H1 (cell line): Measurements from ENCODE around the gene ATG16L1. TPM values are rescaled to one million over a fixed set of nuclear protein-coding genes. Genes with fewer than 3 reads are reported as not detected.

Experiments used
- CTCF ChIA-PET: fragments of 300-600 bp; sonication (Branson Sonifier 250); formaldehyde crosslinking; loops from one replicate; lab custom pipeline; 2021; ENCODE audit not compliant: partially characterized antibody; lab: Charles Lee
- POLR2A ChIA-PET: fragments of 300-600 bp; sonication (Branson Sonifier 250); formaldehyde crosslinking; loops from one replicate; lab custom pipeline; 2021; ENCODE audit warnings: inconsistent platforms; ENCODE audit not compliant: partially characterized antibody; lab: Charles Lee
- DNase-seq, 2 experiments: peaks; one replicate each; pipeline versions ENCODE4 v3.0.0 to v3.0.0-alpha.2; 2010 to 2022; ENCODE audit warnings: low spot score in 2 of 2, low read depth in 1 of 2, mixed read lengths in 1 of 2
- FAIRE-seq: peaks from 2 replicates; lab custom pipeline; 2011; peaks lifted over from hg19 to GRCh38; lab: Jason Lieb, UNC
- H2AFZ ChIP-seq: 2 replicates; pipeline ENCODE4 v1.8.1; 2012; ENCODE audit warnings: low read length, inconsistent platforms
- H2AK5ac ChIP-seq: 2 replicates; pipeline ENCODE4 v1.6.1; 2013; ENCODE audit warnings: low read depth, low read length
- H2BK120ac ChIP-seq: replicated peaks from 2 replicates; pipeline ENCODE3; 2013; ENCODE audit warnings: low read depth, low read length, inconsistent platforms
- H2BK12ac ChIP-seq: 2 replicates; pipeline ENCODE4 v1.6.1; 2013; ENCODE audit warnings: low read depth, low read length
- H2BK15ac ChIP-seq: 2 replicates; pipeline ENCODE4 v1.6.1; 2013; ENCODE audit warnings: low read length
- H2BK20ac ChIP-seq: 2 replicates; pipeline ENCODE4 v1.6.1; 2013; ENCODE audit warnings: low read length
- H2BK5ac ChIP-seq: 2 replicates; pipeline ENCODE4 v1.6.1; 2013; ENCODE audit warnings: low read depth, low read length
- H3K14ac ChIP-seq: 2 replicates; pipeline ENCODE4 v1.6.1; 2013; ENCODE audit warnings: inconsistent platforms; ENCODE audit not compliant: insufficient read length
- H3K18ac ChIP-seq: 2 replicates; pipeline ENCODE4 v1.6.1; 2013; ENCODE audit warnings: low read length; ENCODE audit errors: extremely low read depth
- H3K23ac ChIP-seq: 2 replicates; pipeline ENCODE4 v1.6.1; 2013; ENCODE audit warnings: inconsistent platforms; ENCODE audit not compliant: insufficient read length
- H3K23me2 ChIP-seq: 2 replicates; pipeline ENCODE4 v1.6.1; 2013; ENCODE audit warnings: low read depth, low read length
- H3K27ac ChIP-seq: 2 replicates; pipeline ENCODE4 v1.6.1; 2011; ENCODE audit warnings: low read depth, low read length, inconsistent platforms
- H3K27me3 ChIP-seq, 4 experiments: replicated peaks in 1 of 4; 1 replicate in 1 of 4; 2 replicates in 3 of 4; pipeline versions ENCODE4 v1.6.1 to v1.8.1; 2011 to 2013; ENCODE audit warnings: low read length in 3 of 4, mild to moderate bottlenecking in 3 of 4, inconsistent platforms in 2 of 4, mixed read lengths in 2 of 4, moderate library complexity in 1 of 4; ENCODE audit not compliant: control insufficient read depth in 3 of 4, insufficient read depth in 3 of 4; ENCODE audit errors: extremely low read depth in 1 of 4
- H3K36me3 ChIP-seq, 4 experiments: 2 replicates each; pipeline versions ENCODE4 v1.6.1 to v1.8.1; 2011 to 2013; ENCODE audit warnings: mild to moderate bottlenecking in 4 of 4, low read length in 3 of 4, moderate library complexity in 2 of 4, control low read depth in 1 of 4, inconsistent platforms in 1 of 4; ENCODE audit not compliant: insufficient read depth in 4 of 4, control insufficient read depth in 2 of 4
- H3K4ac ChIP-seq: replicated peaks from 2 replicates; pipeline ENCODE3; 2013; ENCODE audit warnings: low read length, low read depth, mixed read lengths, inconsistent platforms; ENCODE audit not compliant: insufficient read length
- H3K4me1 ChIP-seq, 4 experiments: replicated peaks in 1 of 4; 1 replicate in 1 of 4; 2 replicates in 3 of 4; pipeline versions ENCODE4 v1.6.1 to v1.8.1; 2011 to 2013; ENCODE audit warnings: low read length in 3 of 4, inconsistent platforms in 2 of 4, mixed read lengths in 1 of 4; ENCODE audit not compliant: insufficient read depth in 4 of 4, control insufficient read depth in 3 of 4
- H3K4me2 ChIP-seq, 2 experiments: 2 replicates each; pipeline versions ENCODE4 v1.6.1 to v1.8.1; 2011 to 2013; ENCODE audit warnings: low read depth in 2 of 2, low read length in 2 of 2, control low read depth in 1 of 2, inconsistent platforms in 1 of 2, mild to moderate bottlenecking in 1 of 2; ENCODE audit not compliant: insufficient read depth in 1 of 2
- H3K4me3 ChIP-seq, 4 experiments: fragments of 200-600, 300-600 bp in 1 of 4; sonication (generic), shearing (Covaris generic), sonication (Bioruptor Twin) in 1 of 4; 2 replicates each; pipeline versions ENCODE4 v1.5.1 to v1.8.1; 2011 to 2016; ENCODE audit warnings: low read length in 4 of 4, low read depth in 3 of 4, control low read depth in 2 of 4, inconsistent platforms in 2 of 4, mild to moderate bottlenecking in 2 of 4, mixed read lengths in 1 of 4, moderate library complexity in 1 of 4; ENCODE audit not compliant: insufficient read depth in 2 of 4; ENCODE audit errors: extremely low read depth in 1 of 4
- H3K56ac ChIP-seq: replicated peaks from 2 replicates; pipeline ENCODE3; 2013; ENCODE audit warnings: low read depth, mild to moderate bottlenecking, mixed read lengths, low read length, inconsistent platforms; ENCODE audit not compliant: insufficient read length
- H3K79me1 ChIP-seq: 2 replicates; pipeline ENCODE4 v1.6.1; 2013; ENCODE audit warnings: low read depth, low read length, control low read depth
- H3K79me2 ChIP-seq, 2 experiments: 2 replicates each; pipeline versions ENCODE4 v1.6.1 to v1.8.1; 2012 to 2013; ENCODE audit warnings: low read length in 2 of 2, mild to moderate bottlenecking in 2 of 2, inconsistent platforms in 1 of 2; ENCODE audit not compliant: insufficient read depth in 2 of 2, control insufficient read depth in 1 of 2
- H3K9ac ChIP-seq, 4 experiments: replicated peaks in 1 of 4; 1 replicate in 1 of 4; 2 replicates in 3 of 4; pipeline versions ENCODE4 v1.6.1 to v1.8.1; 2011 to 2013; ENCODE audit warnings: low read depth in 3 of 4, low read length in 3 of 4, control low read depth in 2 of 4, mild to moderate bottlenecking in 2 of 4, moderate library complexity in 2 of 4, inconsistent platforms in 1 of 4; ENCODE audit errors: extremely low read depth in 1 of 4
- H3K9me3 ChIP-seq, 2 experiments: 2 replicates each; pipeline versions ENCODE4 v1.6.1 to v1.8.1; 2012 to 2013; ENCODE audit warnings: mild to moderate bottlenecking in 2 of 2, moderate library complexity in 2 of 2, control low read depth in 1 of 2, inconsistent platforms in 1 of 2, low read depth in 1 of 2, low read length in 1 of 2, mixed read lengths in 1 of 2; ENCODE audit not compliant: insufficient read depth in 2 of 2
- H4K20me1 ChIP-seq, 2 experiments: replicated peaks in 1 of 2; 2 replicates each; pipeline versions ENCODE3 to v1.8.1; 2011 to 2013; ENCODE audit warnings: inconsistent platforms in 2 of 2, low read length in 2 of 2, mild to moderate bottlenecking in 1 of 2; ENCODE audit not compliant: insufficient read depth in 2 of 2, control insufficient read depth in 1 of 2
- H4K5ac ChIP-seq: 2 replicates; pipeline ENCODE4 v1.6.1; 2013; ENCODE audit warnings: low read length, low read depth, mixed read lengths, inconsistent platforms; ENCODE audit not compliant: insufficient read length
- H4K8ac ChIP-seq: 2 replicates; pipeline ENCODE4 v1.8.0; 2013; ENCODE audit warnings: mild to moderate bottlenecking, moderate library complexity, low read length, inconsistent platforms; ENCODE audit not compliant: insufficient read depth; ENCODE audit errors: extremely low read depth
- H4K91ac ChIP-seq: replicated peaks from 2 replicates; pipeline ENCODE3; 2013; ENCODE audit warnings: low read length, mixed read lengths, inconsistent platforms; ENCODE audit not compliant: insufficient read length
- ATF2 ChIP-seq: IDR thresholded peaks from 2 replicates; pipeline ENCODE4 v1.6.1; 2012; ENCODE audit warnings: low read length, inconsistent platforms
- BACH1 ChIP-seq: IDR thresholded peaks from 2 replicates; pipeline ENCODE4 v1.6.1; 2012; ENCODE audit warnings: low read length, improper control_type of control experiment
- BCL11A ChIP-seq, 2 experiments: IDR thresholded peaks; one replicate each; pipeline ENCODE4 v1.6.1; 2011; ENCODE audit warnings: low read depth in 2 of 2, low read length in 2 of 2, mild to moderate bottlenecking in 2 of 2
- CREB1 ChIP-seq: IDR thresholded peaks from 2 replicates; pipeline ENCODE4 v1.6.1; 2012; ENCODE audit warnings: inconsistent platforms
- EGR1 ChIP-seq: IDR thresholded peaks from 2 replicates; pipeline ENCODE4 v1.6.1; 2011; ENCODE audit warnings: low read depth, low read length, borderline replicate concordance
- HDAC2 ChIP-seq, 2 experiments: fragments of 300-600 bp in 1 of 2; sonication (generic) in 1 of 2; IDR thresholded peaks; 2 replicates each; pipeline ENCODE4 v1.6.1; 2011 to 2012; ENCODE audit warnings: low read depth in 2 of 2, low read length in 2 of 2, mild to moderate bottlenecking in 2 of 2, moderate library complexity in 2 of 2, borderline replicate concordance in 1 of 2, inconsistent platforms in 1 of 2
- POLR2A ChIP-seq, 2 experiments: IDR thresholded peaks; 1 replicate in 1 of 2; 2 replicates in 1 of 2; pipeline ENCODE4 v1.6.1; 2011; ENCODE audit warnings: low read depth in 2 of 2, low read length in 2 of 2, mild to moderate bottlenecking in 2 of 2; ENCODE audit errors: control extremely low read depth in 1 of 2
- POLR2AphosphoS5 ChIP-seq: IDR thresholded peaks from 2 replicates; pipeline ENCODE4 v1.6.1; 2011; ENCODE audit warnings: low read depth, low read length
- RFX5 ChIP-seq: IDR thresholded peaks from 2 replicates; pipeline ENCODE4 v1.6.1; 2011; ENCODE audit warnings: low read depth, low read length, improper control_type of control experiment, borderline replicate concordance
- RXRA ChIP-seq: IDR thresholded peaks from 2 replicates; pipeline ENCODE4 v1.6.1; 2011; ENCODE audit warnings: low read depth, mild to moderate bottlenecking, low read length, moderate library complexity; ENCODE audit not compliant: insufficient read depth
- SP1 ChIP-seq: IDR thresholded peaks from 2 replicates; pipeline ENCODE4 v1.6.1; 2011; ENCODE audit warnings: low read depth, low read length
- SP4 ChIP-seq: IDR thresholded peaks from 2 replicates; pipeline ENCODE4 v1.6.1; 2012; ENCODE audit warnings: low read length, inconsistent platforms
- TAF7 ChIP-seq: optimal IDR thresholded peaks from 2 replicates; pipeline ENCODE3; 2011; ENCODE audit warnings: low read depth, mild to moderate bottlenecking, inconsistent platforms, low read length, moderate library complexity, borderline replicate concordance
- TBP ChIP-seq: IDR thresholded peaks from 2 replicates; pipeline ENCODE4 v1.6.1; 2011; ENCODE audit warnings: low read depth, low read length, improper control_type of control experiment
- WGBS, 2 experiments: shearing (Covaris generic) in 1 of 2; methylation state at CpG; one replicate each; pipeline versions ENCODE4 v1.1.6 to v1.1.7; 2013 to 2015; ENCODE audit warnings: low lambda C conversion rate in 2 of 2, mixed read lengths in 2 of 2, inconsistent platforms in 1 of 2, low coverage in 1 of 2, missing lambda C conversion rate in 1 of 2; ENCODE audit not compliant: insufficient replicate concordance in 2 of 2, insufficient coverage in 1 of 2, insufficient read length in 1 of 2; ENCODE audit errors: extremely low coverage in 1 of 2, missing lambda C conversion rate in 1 of 2; 5-methylcytosine and 5-hydroxymethylcytosine counted together
- polyA plus RNA-seq, 7 experiments: library from polyadenylated mRNA; depleted of rRNA in 3 of 7; stranded (reverse) in 5 of 7; unstranded in 2 of 7; fragments of >200 nt in 5 of 7; fragments of 200-250 nt in 2 of 7; gene quantifications; 1 replicate in 5 of 7; 2 replicates in 1 of 7; 4 replicates in 1 of 7; pipeline versions ENCODE4 v1.2.1 to v1.2.3, GENCODE V29; 2011 to 2013; ENCODE audit warnings: missing spikeins in 2 of 7, mixed read lengths in 2 of 7
- total RNA-seq: library from RNA; stranded (reverse); fragmentation: NEBNext Ultra II Directional; extraction: Animal tissue kit (Norgen Biotek cat#: 25700); gene quantifications from 2 replicates; pipeline ENCODE4 v1.2.1, GENCODE V29; 2021

ATG16L1 gene
- total and polyA plus RNA-seq, 2 of the 8 experiments (the other 6 are each of a cell fraction or from before 2014, with no cell fraction given) = 18.3 to 31.0 TPM

GRCh38 chr2:233325814-233326213 is 74.3 kb downstream of the ATG16L1 start:
- no peaks in the 10 kb centered on the region for H3K9me3 ChIP-seq
- no peak overlapping the region for H3K9ac ChIP-seq
- H4K8ac ChIP-seq = no peak overlapping the region
- no peak overlapping the region for H3K4me2 ChIP-seq
- no peak overlapping the region for H2BK12ac ChIP-seq
- no peak overlapping the region; the same call in 1 of the 2 replicates for H2AK5ac ChIP-seq
- H3K14ac ChIP-seq = no peak overlapping the region
- H3K79me2 ChIP-seq = no peaks in the 10 kb centered on the region
- H3K79me1 ChIP-seq = no peaks in the 10 kb centered on the region
- H3K23me2 ChIP-seq = no peaks in the 10 kb centered on the region; the same call in 1 of the 2 replicates
- no peaks in the 10 kb centered on the region for H3K36me3 ChIP-seq
- no peak overlapping the region for H2BK20ac ChIP-seq
- DNase-seq (no peak), FAIRE-seq (no peak)
- no peak overlapping the region for H2BK120ac ChIP-seq
- ChIA-PET CTCF (interaction anchor here (1.0 to 1.4 kb wide), 3 partner anchors 8 to 59 kb away, joined by 4 read pairs; no protein-coding TSS in a partner anchor), POLR2A (interaction anchor here (0.7 kb wide), 1 partner anchor 120 kb away, joined by 3 read pairs; no protein-coding TSS in a partner anchor)
- no peak overlapping the region for H2BK15ac ChIP-seq
- no peak overlapping the region for H3K56ac ChIP-seq
- no peak overlapping the region for H2AFZ ChIP-seq
- H3K18ac ChIP-seq = no peak overlapping the region
- peaks cover 8 to 41% (median 24%) of the 10 kb centered on the region in 4 experiments; a peak in 6 of 7 replicates for H3K27me3 ChIP-seq
- H4K91ac ChIP-seq = no peak overlapping the region
- no peak overlapping the region for H2BK5ac ChIP-seq
- 83% methylated on average over 10 of the region's 10 CpGs; no CpG with 5 or more reads in 1 of the 2 experiments for WGBS, 2 experiments
- H4K20me1 ChIP-seq = no peaks in the 10 kb centered on the region
- H4K5ac ChIP-seq = no peak overlapping the region
- H3K4me1 ChIP-seq = peaks cover 0 to 10% (median 3%) of the 10 kb centered on the region in 4 experiments; a peak in 2 of 7 replicates
- no peak overlapping the region for H3K27ac ChIP-seq
- no peak overlapping the region for H3K4me3 ChIP-seq
- TF ChIP-seq SP1 = no peak
- no peak for TF ChIP-seq TBP
- TF ChIP-seq RFX5 = no peak
- no peak for TF ChIP-seq ATF2
- TF ChIP-seq BCL11A (IDR thresholded peaks at IDR 0.05; ENCODE audit: low read depth in 2 of 2, low read length in 2 of 2) = no peak
- TF ChIP-seq EGR1 = no peak
- TF ChIP-seq SP4 = no peak
- no peak for TF ChIP-seq RXRA
- TF ChIP-seq TAF7 = no peak
- no peak for TF ChIP-seq BACH1
- TF ChIP-seq HDAC2 (IDR thresholded peaks at IDR 0.05; ENCODE audit: borderline replicate concordance in 1 of 2, low read depth in 2 of 2, low read length in 2 of 2) = no peak
- no peak for TF ChIP-seq CREB1
- TF ChIP-seq POLR2A (IDR thresholded peaks at IDR 0.05; ENCODE audit: control extremely low read depth in 1 of 2, low read depth in 2 of 2, low read length in 2 of 2) = no peak
- TF ChIP-seq POLR2AphosphoS5 = no peak
- no peak overlapping the region for H3K4ac ChIP-seq
- no peak overlapping the region for H3K23ac ChIP-seq
